ENCODE data around the gene NMT1. TPM values are rescaled to one million over a fixed set of nuclear protein-coding genes. Genes with fewer than 3 reads are reported as not detected.
A peak's percentile ranks its signal among the peaks of the same experiment; 100 is the strongest.
"Not testable (repeated sequence)": the region's sequence is repeated elsewhere in the genome, so short reads cannot be mapped to it uniquely, and the experiment has no call there.

NMT1 gene
- total and polyA plus RNA-seq, 2 donors from 2014 or later, result 72.3 to 98.5 TPM

DNA sequence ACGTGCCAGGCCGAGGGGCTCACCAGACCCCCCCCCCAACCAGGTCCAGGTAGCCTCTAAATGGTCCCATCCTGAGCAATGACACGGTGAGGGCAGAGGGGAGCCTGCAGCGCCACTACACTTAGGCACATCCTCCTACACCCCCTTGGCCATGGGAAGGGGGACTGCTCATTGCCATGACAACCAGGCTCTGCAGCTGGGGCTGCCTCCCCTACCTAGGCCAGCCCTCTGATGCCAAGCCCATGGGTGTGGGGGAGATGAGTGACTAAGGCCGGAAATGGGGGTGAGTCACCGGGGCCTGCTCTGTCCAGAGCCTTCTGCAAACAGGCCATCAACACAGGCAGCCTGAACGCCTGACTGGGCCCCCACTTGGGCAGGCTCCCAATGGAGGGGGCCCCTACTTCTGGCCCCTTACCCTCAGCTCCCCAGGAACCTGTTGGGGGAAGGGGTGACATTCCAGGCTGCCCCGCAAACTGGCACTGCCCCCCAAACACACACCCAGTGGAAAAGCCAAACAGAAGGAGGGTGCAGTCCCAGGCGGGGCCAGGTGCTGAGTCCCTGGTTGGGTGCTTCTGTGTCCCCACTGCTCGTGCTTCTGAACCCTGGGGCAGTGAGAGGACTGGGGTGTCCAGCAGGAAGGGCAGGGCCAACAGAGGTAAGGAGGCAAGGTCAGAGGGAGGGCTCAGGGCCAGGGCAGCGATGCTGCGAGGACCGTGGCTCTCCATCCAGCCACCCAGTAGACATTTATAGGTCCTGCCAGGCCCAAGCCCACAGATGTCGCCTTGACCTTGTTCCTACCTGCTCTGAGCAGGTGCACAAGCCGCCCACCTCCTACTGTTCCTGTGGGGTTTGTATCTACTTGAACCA is 63.0 kb downstream of the NMT1 start:
- Histone ChIP-seq H3K4me1 (ENCODE audit: control insufficient read depth in 2 of 3, insufficient read depth in 2 of 3, low read depth in 1 of 3, low read length in 3 of 3) (peaks cover 0 to 12% (median 6%) of the 10 kb centered on the region in 3 donors), H3K9me3 (ENCODE audit: control insufficient read depth in 2 of 3, insufficient read depth in 1 of 3, low read length in 3 of 3) (no peaks in the 10 kb centered on the region), H3K9ac (ENCODE audit: low read length in 3 of 3) (no peak overlapping the region), H3K36me3 (ENCODE audit: control insufficient read depth in 2 of 3, insufficient read depth in 3 of 3, low read length in 3 of 3) (no peaks in the 10 kb centered on the region), H3K27ac (ENCODE audit: low read depth in 2 of 2, low read length in 2 of 2) (no peak overlapping the region), H3K4me3 (ENCODE audit: low read length in 3 of 3) (no peak overlapping the region), H3K27me3 (ENCODE audit: control insufficient read depth, insufficient read depth, low read length) (no peaks in the 10 kb centered on the region)
- TF ChIP-seq, protein P1, sequence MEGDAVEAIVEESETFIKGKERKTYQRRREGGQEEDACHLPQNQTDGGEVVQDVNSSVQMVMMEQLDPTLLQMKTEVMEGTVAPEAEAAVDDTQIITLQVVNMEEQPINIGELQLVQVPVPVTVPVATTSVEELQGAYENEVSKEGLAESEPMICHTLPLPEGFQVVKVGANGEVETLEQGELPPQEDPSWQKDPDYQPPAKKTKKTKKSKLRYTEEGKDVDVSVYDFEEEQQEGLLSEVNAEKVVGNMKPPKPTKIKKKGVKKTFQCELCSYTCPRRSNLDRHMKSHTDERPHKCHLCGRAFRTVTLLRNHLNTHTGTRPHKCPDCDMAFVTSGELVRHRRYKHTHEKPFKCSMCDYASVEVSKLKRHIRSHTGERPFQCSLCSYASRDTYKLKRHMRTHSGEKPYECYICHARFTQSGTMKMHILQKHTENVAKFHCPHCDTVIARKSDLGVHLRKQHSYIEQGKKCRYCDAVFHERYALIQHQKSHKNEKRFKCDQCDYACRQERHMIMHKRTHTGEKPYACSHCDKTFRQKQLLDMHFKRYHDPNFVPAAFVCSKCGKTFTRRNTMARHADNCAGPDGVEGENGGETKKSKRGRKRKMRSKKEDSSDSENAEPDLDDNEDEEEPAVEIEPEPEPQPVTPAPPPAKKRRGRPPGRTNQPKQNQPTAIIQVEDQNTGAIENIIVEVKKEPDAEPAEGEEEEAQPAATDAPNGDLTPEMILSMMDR (IDR thresholded peaks at IDR 0.05; ENCODE audit: borderline replicate concordance, extremely low read depth, insufficient read depth), result no peak
- intact Hi-C loops (cut with DNase I), result no loop called here
- FAIRE-seq (no peak), DNase-seq (peak in 2 of 5 donors; percentile 55 to 94)

DNA sequence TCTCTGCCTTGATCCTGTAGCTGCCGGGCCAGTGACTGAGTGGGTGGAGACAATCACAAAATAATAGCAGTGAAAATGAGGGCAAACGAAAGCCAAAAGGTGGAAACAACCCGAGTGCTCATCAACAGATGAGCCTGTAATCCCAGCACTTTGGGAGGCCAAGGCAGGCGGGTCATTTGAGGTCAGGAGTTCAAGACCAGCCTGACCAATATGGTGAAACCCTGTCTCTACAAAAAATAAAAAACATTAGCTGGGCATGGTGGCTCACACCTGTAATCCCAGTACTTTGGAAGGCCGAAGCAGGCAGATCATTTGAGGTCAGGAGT is 63.6 kb downstream of the NMT1 start:
- H3K9ac ChIP-seq (ENCODE audit: low read length in 3 of 3); H3K27ac ChIP-seq (ENCODE audit: low read depth in 2 of 2, low read length in 2 of 2); H3K4me3 ChIP-seq (ENCODE audit: low read length in 3 of 3); DNase-seq; H3K27me3 ChIP-seq (ENCODE audit: control insufficient read depth, insufficient read depth, low read length); H3K36me3 ChIP-seq (ENCODE audit: control insufficient read depth in 2 of 3, insufficient read depth in 3 of 3, low read length in 3 of 3); H3K9me3 ChIP-seq (ENCODE audit: control insufficient read depth in 2 of 3, insufficient read depth in 1 of 3, low read length in 3 of 3); intact Hi-C loops (cut with DNase I); FAIRE-seq: not testable (repeated sequence)
- peaks cover 0 to 12% (median 6%) of the 10 kb centered on the region in 3 donors for H3K4me1 ChIP-seq (ENCODE audit: control insufficient read depth in 2 of 3, insufficient read depth in 2 of 3, low read depth in 1 of 3, low read length in 3 of 3)

DNA sequence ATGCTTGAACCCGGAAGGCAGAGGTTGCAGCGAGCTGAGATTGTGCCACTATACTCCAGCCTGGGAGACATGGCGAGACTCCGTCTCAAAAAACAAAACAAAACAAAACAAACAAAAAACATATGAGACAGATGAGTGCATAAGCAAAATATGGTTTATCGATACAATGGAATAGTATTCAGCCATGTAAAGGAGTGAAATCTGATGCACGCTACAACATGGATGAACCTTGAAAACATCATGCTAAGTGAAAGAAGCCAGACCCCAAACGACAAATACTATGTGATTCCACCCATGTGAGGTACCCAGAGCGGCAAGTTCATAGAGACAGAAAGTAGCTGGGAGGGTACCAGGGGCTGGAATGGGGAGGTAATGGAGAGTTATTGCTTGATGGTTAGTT is 64.4 kb downstream of the NMT1 start:
- intact Hi-C loops (cut with DNase I), result no loop called here
- H3K4me3 ChIP-seq (ENCODE audit: low read length in 3 of 3), result no peak overlapping the region

DNA sequence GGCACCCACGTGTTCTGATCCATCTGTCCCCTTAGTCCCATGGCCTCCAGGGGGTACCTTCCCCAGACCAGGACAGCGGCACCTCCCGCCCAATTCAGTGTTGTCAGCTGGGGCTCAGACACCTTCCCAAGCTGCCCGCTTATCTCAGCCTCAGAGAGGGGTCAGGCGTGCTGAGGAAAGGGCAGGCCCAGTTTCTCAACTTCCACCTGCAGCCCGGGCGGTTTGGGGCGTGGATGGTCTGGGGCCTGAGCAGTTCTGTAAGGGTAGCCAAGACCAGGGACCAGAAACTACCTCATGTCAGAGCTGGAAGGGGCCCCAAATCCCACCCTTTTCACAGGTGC is 66.1 kb downstream of the NMT1 start:
- Histone ChIP-seq H3K27ac (ENCODE audit: low read depth in 2 of 2, low read length in 2 of 2) (peak overlapping the region in 1 of 2 donors; percentile 11), H3K4me3 (ENCODE audit: low read length in 3 of 3) (no peak overlapping the region)
- peak in 2 of 5 donors; percentile 49 to 61 for DNase-seq

More for the DNA sequence above, 64.4 kb downstream of the NMT1 start:
- Histone ChIP-seq H3K36me3 (ENCODE audit: control insufficient read depth in 2 of 3, insufficient read depth in 3 of 3, low read length in 3 of 3) (no peaks in the 10 kb centered on the region), H3K27ac (ENCODE audit: low read depth in 2 of 2, low read length in 2 of 2) (no peak overlapping the region), H3K27me3 (ENCODE audit: control insufficient read depth, insufficient read depth, low read length) (no peaks in the 10 kb centered on the region), H3K4me1 (ENCODE audit: control insufficient read depth in 2 of 3, insufficient read depth in 2 of 3, low read depth in 1 of 3, low read length in 3 of 3) (peaks cover 0 to 12% (median 6%) of the 10 kb centered on the region in 3 donors), H3K9ac (ENCODE audit: low read length in 3 of 3) (no peak overlapping the region), H3K9me3 (ENCODE audit: control insufficient read depth in 2 of 3, insufficient read depth in 1 of 3, low read length in 3 of 3) (no peaks in the 10 kb centered on the region)
- DNase-seq (no peak), FAIRE-seq (no peak)
- TF ChIP-seq, protein P1 (IDR thresholded peaks at IDR 0.05; ENCODE audit: borderline replicate concordance, extremely low read depth, insufficient read depth), result no peak

More for the DNA sequence above, 66.1 kb downstream of the NMT1 start:
- Histone ChIP-seq H3K27me3 (ENCODE audit: control insufficient read depth, insufficient read depth, low read length) (no peaks in the 10 kb centered on the region), H3K4me1 (ENCODE audit: control insufficient read depth in 2 of 3, insufficient read depth in 2 of 3, low read depth in 1 of 3, low read length in 3 of 3) (peaks cover 0 to 16% (median 6%) of the 10 kb centered on the region in 3 donors), H3K36me3 (ENCODE audit: control insufficient read depth in 2 of 3, insufficient read depth in 3 of 3, low read length in 3 of 3) (no peaks in the 10 kb centered on the region), H3K9ac (ENCODE audit: low read length in 3 of 3) (no peak overlapping the region), H3K9me3 (ENCODE audit: control insufficient read depth in 2 of 3, insufficient read depth in 1 of 3, low read length in 3 of 3) (no peaks in the 10 kb centered on the region)
- FAIRE-seq, result no peak
- intact Hi-C loops (cut with DNase I), result no loop called here
- TF ChIP-seq, protein P1 (IDR thresholded peaks at IDR 0.05; ENCODE audit: borderline replicate concordance, extremely low read depth, insufficient read depth), result no peak
